ENCODE data around the gene CRYL1.

Gene CRYL1

DNA sequence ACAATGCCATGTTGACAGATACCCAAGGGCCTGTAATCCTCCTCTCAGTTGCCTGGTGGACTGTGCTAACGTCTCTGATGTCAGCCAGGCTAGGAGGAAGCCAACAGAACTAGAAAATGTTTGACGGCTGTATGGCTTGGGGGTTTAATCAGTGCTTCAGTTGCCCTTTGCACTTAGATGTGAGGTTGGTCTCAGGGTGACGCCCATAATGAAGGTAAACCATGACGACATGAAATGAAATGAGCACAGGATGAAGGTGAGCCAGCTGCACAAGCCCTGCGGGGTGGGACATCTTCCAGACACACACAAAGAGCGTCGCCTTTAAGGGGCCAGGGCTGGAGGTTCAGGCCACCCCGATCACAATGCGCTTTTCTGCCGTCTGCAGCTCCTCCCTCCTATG is 127.2 kb downstream of the CRYL1 start:
- Histone ChIP-seq H3K36me3 (ENCODE audit: control insufficient read depth, insufficient read depth, low read length) (no peaks in the 10 kb centered on the region), H3K27ac (ENCODE audit: low read depth, low read length, severe bottlenecking) (no peak overlapping the region), H3K9me3 (ENCODE audit: control insufficient read depth, low read length) (no peaks in the 10 kb centered on the region), H3K4me1 (ENCODE audit: control insufficient read depth, insufficient read depth, low read length, poor library complexity, severe bottlenecking) (peaks cover 24% of the 10 kb centered on the region), H3K4me3 (ENCODE audit: extremely low read depth, insufficient read depth, low read length, poor library complexity, severe bottlenecking) (no peak overlapping the region)
- 89 to 92% methylated on average over 9 to 10 of the region's 10 CpGs for WGBS, 2 experiments (ENCODE audit: insufficient coverage in 2 of 2)

GRCh38 chr13:20397896-20398295 is 127.8 kb downstream of the CRYL1 start:
- Histone ChIP-seq H3K4me1 (ENCODE audit: control insufficient read depth, insufficient read depth, low read length, poor library complexity, severe bottlenecking) (peaks cover 23% of the 10 kb centered on the region), H3K27ac (ENCODE audit: low read depth, low read length, severe bottlenecking) (no peak overlapping the region), H3K4me3 (ENCODE audit: extremely low read depth, insufficient read depth, low read length, poor library complexity, severe bottlenecking) (no peak overlapping the region), H3K36me3 (ENCODE audit: control insufficient read depth, insufficient read depth, low read length) (no peaks in the 10 kb centered on the region), H3K9me3 (ENCODE audit: control insufficient read depth, low read length) (no peaks in the 10 kb centered on the region)
- 89 to 95% methylated on average over 5 of the region's 5 CpGs for WGBS, 2 experiments (ENCODE audit: insufficient coverage in 2 of 2)

DNA sequence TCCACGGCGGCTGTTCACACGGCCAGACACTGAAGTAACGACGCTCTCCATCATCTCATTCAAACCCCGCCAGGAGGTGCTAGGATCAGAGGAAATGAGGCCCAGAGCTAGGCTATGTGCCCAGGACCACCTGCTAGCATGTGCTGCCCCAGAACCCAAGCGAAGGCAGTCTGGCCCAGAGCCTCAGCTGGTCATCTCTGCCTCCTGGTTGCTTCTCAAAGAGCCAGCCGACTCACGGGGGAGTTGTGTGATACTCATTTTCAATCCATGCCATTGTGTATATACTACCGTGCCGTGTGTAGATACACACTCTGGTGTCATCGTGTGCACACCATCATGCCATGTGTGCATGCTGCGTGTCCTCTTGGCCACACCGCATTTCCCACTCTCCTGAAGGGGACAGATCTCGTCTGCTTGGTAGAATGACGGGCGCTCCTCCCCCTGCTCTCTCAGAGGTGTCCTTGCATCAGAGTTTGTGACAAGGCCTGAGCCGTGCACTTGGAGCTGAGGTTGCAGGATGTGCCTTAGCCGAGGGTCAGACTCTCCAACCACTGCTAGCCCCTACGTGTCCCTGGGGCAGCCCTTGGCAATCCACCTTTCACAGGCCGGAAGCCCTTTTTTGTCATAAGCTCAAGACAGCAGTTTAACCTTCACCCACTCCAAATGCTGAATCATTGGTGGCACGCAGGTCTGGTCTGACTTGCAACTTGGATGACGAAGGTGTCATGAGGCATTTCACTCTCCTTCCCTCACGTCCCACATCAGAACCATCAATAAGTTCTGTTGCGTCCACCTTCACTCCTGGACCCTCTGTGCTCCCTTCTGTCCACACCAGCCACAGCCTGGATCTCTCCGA is 130.4 kb downstream of the CRYL1 start:
- H3K27ac ChIP-seq (ENCODE audit: low read depth, low read length, severe bottlenecking) = no peak overlapping the region
- peaks cover 7% of the 10 kb centered on the region for H3K4me1 ChIP-seq (ENCODE audit: control insufficient read depth, insufficient read depth, low read length, poor library complexity, severe bottlenecking)
- H3K36me3 ChIP-seq (ENCODE audit: control insufficient read depth, insufficient read depth, low read length) = no peaks in the 10 kb centered on the region
- H3K4me3 ChIP-seq (ENCODE audit: extremely low read depth, insufficient read depth, low read length, poor library complexity, severe bottlenecking) = no peak overlapping the region
- no peaks in the 10 kb centered on the region for H3K9me3 ChIP-seq (ENCODE audit: control insufficient read depth, low read length)
- WGBS, 2 experiments (ENCODE audit: insufficient coverage in 2 of 2) = 91 to 93% methylated on average over 24 to 25 of the region's 26 CpGs

DNA sequence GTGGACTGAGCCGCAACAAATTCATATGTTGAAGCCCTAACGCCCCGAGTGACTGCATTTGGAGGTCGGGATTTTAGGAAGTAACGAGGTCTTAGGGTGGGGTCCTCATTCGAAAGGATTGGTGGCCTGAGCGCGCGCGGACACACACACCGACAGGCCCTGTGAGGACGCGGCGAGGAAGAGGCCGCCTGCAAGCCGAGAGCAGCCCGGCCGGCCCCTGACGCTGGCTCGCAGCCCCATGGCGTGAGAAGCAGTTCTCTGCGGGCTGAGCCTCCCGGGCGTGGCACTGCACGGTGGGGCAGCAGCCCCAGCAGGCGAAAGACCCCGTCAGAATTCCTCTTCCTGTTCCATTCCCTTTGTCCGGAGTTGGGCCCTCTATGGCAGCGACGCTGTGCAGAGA is 131.2 kb downstream of the CRYL1 start:
- WGBS, 2 experiments (ENCODE audit: insufficient coverage in 2 of 2) = 94 to 97% methylated on average over 27 to 30 of the region's 30 CpGs
- no peaks in the 10 kb centered on the region for H3K9me3 ChIP-seq (ENCODE audit: control insufficient read depth, low read length)
- no peak overlapping the region for H3K27ac ChIP-seq (ENCODE audit: low read depth, low read length, severe bottlenecking)
- peaks cover 14% of the 10 kb centered on the region for H3K4me1 ChIP-seq (ENCODE audit: control insufficient read depth, insufficient read depth, low read length, poor library complexity, severe bottlenecking)
- H3K36me3 ChIP-seq (ENCODE audit: control insufficient read depth, insufficient read depth, low read length) = no peaks in the 10 kb centered on the region
- H3K4me3 ChIP-seq (ENCODE audit: extremely low read depth, insufficient read depth, low read length, poor library complexity, severe bottlenecking) = no peak overlapping the region

DNA sequence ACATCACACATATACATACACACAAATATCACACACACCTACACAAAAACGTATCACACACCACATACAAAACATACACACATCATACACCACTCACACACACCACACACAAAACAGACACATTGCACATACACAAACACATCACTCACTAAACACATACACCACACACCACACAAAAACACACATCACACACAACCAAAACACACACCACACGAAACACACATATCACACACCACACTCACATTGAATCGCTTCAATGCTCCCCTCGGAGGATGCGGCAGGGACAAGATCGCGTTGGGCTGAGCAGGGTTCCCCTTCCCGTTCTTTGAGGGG is 131.5 kb downstream of the CRYL1 start:
- WGBS, 2 experiments (ENCODE audit: insufficient coverage in 2 of 2) = 92% methylated on average over 8 of the region's 8 CpGs
- H3K9me3 ChIP-seq (ENCODE audit: control insufficient read depth, low read length) = no peaks in the 10 kb centered on the region
- H3K4me1 ChIP-seq (ENCODE audit: control insufficient read depth, insufficient read depth, low read length, poor library complexity, severe bottlenecking) = peaks cover 15% of the 10 kb centered on the region
- no peak overlapping the region for H3K4me3 ChIP-seq (ENCODE audit: extremely low read depth, insufficient read depth, low read length, poor library complexity, severe bottlenecking)
- H3K36me3 ChIP-seq (ENCODE audit: control insufficient read depth, insufficient read depth, low read length) = no peaks in the 10 kb centered on the region
- H3K27ac ChIP-seq (ENCODE audit: low read depth, low read length, severe bottlenecking) = no peak overlapping the region

- Histone ChIP-seq H3K27ac (ENCODE audit: low read depth, low read length, severe bottlenecking) (no peak overlapping the region), H3K9me3 (ENCODE audit: control insufficient read depth, low read length) (no peaks in the 10 kb centered on the region), H3K4me1 (ENCODE audit: control insufficient read depth, insufficient read depth, low read length, poor library complexity, severe bottlenecking) (peaks cover 15% of the 10 kb centered on the region), H3K36me3 (ENCODE audit: control insufficient read depth, insufficient read depth, low read length) (no peaks in the 10 kb centered on the region), H3K4me3 (ENCODE audit: extremely low read depth, insufficient read depth, low read length, poor library complexity, severe bottlenecking) (no peak overlapping the region)
- WGBS, 2 experiments (ENCODE audit: insufficient coverage in 2 of 2) = 86 to 94% methylated on average over 8 to 10 of the region's 10 CpGs
Measured at GRCh38 chr13:20393273-20394168, 132.1 kb downstream of the CRYL1 start.

DNA sequence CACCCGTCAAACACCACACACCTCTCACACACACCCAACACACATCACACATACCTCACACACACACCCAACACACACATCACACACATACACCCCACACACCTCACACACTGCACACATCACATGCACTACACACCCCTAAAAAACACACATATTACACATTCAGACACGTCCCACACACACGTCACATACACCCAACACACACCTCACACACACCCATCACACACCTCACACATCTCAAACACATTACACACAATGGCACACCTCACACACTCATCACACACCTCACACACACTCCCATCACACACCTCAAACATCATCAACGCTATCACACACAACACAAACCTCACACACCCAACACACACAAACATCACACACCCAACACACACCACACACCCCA is 133.1 kb downstream of the CRYL1 start:
- no peak overlapping the region for H3K27ac ChIP-seq (ENCODE audit: low read depth, low read length, severe bottlenecking)
- peaks cover 15% of the 10 kb centered on the region for H3K4me1 ChIP-seq (ENCODE audit: control insufficient read depth, insufficient read depth, low read length, poor library complexity, severe bottlenecking)
- H3K4me3 ChIP-seq (ENCODE audit: extremely low read depth, insufficient read depth, low read length, poor library complexity, severe bottlenecking) = no peak overlapping the region
- H3K36me3 ChIP-seq (ENCODE audit: control insufficient read depth, insufficient read depth, low read length) = no peaks in the 10 kb centered on the region
- no peaks in the 10 kb centered on the region for H3K9me3 ChIP-seq (ENCODE audit: control insufficient read depth, low read length)
- WGBS, 2 experiments (ENCODE audit: insufficient coverage in 2 of 2) = 93 to 95% methylated on average over 4 of the region's 4 CpGs

GRCh38 chr13:20391597-20392452 is 133.8 kb downstream of the CRYL1 start:
- H3K4me1 ChIP-seq (ENCODE audit: control insufficient read depth, insufficient read depth, low read length, poor library complexity, severe bottlenecking) = peaks cover 15% of the 10 kb centered on the region
- WGBS, 2 experiments (ENCODE audit: insufficient coverage in 2 of 2) = 97% methylated on average over 40 to 56 of the region's 69 CpGs
- no peaks in the 10 kb centered on the region for H3K9me3 ChIP-seq (ENCODE audit: control insufficient read depth, low read length)
- no peak overlapping the region for H3K4me3 ChIP-seq (ENCODE audit: extremely low read depth, insufficient read depth, low read length, poor library complexity, severe bottlenecking)
- no peaks in the 10 kb centered on the region for H3K36me3 ChIP-seq (ENCODE audit: control insufficient read depth, insufficient read depth, low read length)
- no peak overlapping the region for H3K27ac ChIP-seq (ENCODE audit: low read depth, low read length, severe bottlenecking)

DNA sequence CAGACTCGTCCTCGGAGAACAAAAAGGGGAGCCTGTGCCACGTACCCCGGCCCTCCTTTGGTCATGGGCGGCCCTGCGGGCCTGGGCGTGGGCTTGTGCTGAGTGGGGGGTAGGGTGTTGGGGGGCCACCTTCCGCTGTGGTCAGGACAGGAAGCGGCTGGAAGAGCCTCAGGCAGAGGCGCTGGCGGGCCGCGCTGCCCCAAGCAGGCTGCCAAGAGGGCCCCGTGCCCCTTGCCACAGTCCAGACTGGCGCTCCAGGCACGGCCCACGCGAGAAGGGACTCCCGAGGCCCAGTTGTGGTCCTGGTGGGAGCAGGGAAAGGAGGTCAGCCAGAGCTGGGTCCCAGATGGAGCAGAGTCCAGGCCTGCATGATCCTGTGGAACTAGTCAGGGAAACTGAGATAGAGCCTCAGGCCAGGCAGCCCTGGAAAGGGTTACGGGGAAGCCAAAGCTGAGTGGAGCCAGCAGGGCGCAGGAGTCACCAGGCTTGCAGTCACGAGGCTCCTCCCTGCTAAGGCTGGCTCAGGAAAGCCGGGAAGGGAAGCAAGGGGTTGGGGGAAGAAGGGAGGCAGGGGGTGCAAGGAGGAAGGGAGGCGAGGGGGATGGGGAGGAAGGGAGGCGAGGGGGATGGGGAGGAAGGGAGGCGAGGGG is 135.0 kb downstream of the CRYL1 start:
- no peaks in the 10 kb centered on the region for H3K36me3 ChIP-seq (ENCODE audit: control insufficient read depth, insufficient read depth, low read length)
- peaks cover 15% of the 10 kb centered on the region for H3K4me1 ChIP-seq (ENCODE audit: control insufficient read depth, insufficient read depth, low read length, poor library complexity, severe bottlenecking)
- 92 to 98% methylated on average over 9 to 17 of the region's 26 CpGs for WGBS, 2 experiments (ENCODE audit: insufficient coverage in 2 of 2)
- H3K27ac ChIP-seq (ENCODE audit: low read depth, low read length, severe bottlenecking) = peak overlapping the region; percentile 81
- H3K9me3 ChIP-seq (ENCODE audit: control insufficient read depth, low read length) = no peaks in the 10 kb centered on the region
- no peak overlapping the region for H3K4me3 ChIP-seq (ENCODE audit: extremely low read depth, insufficient read depth, low read length, poor library complexity, severe bottlenecking)

Data from mesodermal cell (in vitro differentiated cells).